IMR-90 (cell line): ENCODE data around the gene GMFB. TPM values are rescaled to one million over a fixed set of nuclear protein-coding genes. Genes with fewer than 3 reads are reported as not detected.

Experiments used
- ATAC-seq: fragments of 200-7000 bp; cut with Tn5 transposase; 2 replicates; pipeline ENCODE4 v1.9.1; 2020; ENCODE audit warnings: low read depth, mild to moderate bottlenecking, moderate library complexity
- BruUV-seq: library from RNA; stranded (reverse); fragments of 400-500 nt; replicated peaks from 2 replicates; lab custom pipeline; 2021; lab: Mats Ljungman, UMichigan
- CTCF ChIA-PET: fragments of 300-600 bp; formaldehyde crosslinking; extraction: SDS; loops from one replicate; lab custom pipeline; 2021; ENCODE audit warnings: antibody characterized with exemption; lab: Yijun Ruan, JAX
- POLR2A ChIA-PET: fragments of 300-600 bp; sonication (Branson Sonifier 250); formaldehyde crosslinking; loops from one replicate; lab custom pipeline; 2022; ENCODE audit warnings: antibody characterized with exemption; ENCODE audit not compliant: unreplicated experiment; lab: Charles Lee
- DNase-seq: peaks from one replicate; pipeline ENCODE4 v3.0.0; 2013
- H2AFZ ChIP-seq: replicated peaks from 2 replicates; pipeline ENCODE3; 2013; ENCODE audit warnings: low read length, mild to moderate bottlenecking; ENCODE audit not compliant: poor library complexity
- H2AK5ac ChIP-seq: 2 replicates; pipeline ENCODE4 v1.6.1; 2013; ENCODE audit warnings: low read depth, low read length, inconsistent platforms
- H2AK9ac ChIP-seq: replicated peaks from 2 replicates; pipeline ENCODE3; 2013; ENCODE audit warnings: mild to moderate bottlenecking, low read depth, low read length, moderate library complexity; ENCODE audit not compliant: poor library complexity
- H2BK120ac ChIP-seq: 2 replicates; pipeline ENCODE4 v1.6.1; 2013; ENCODE audit warnings: low read depth, low read length, inconsistent platforms
- H2BK15ac ChIP-seq: 3 replicates; pipeline ENCODE4 v1.6.1; 2013; ENCODE audit warnings: low read depth, low read length, inconsistent platforms
- H2BK20ac ChIP-seq: 2 replicates; pipeline ENCODE4 v1.6.1; 2013; ENCODE audit warnings: low read depth, mild to moderate bottlenecking, inconsistent platforms, low read length, moderate library complexity
- H2BK5ac ChIP-seq: 2 replicates; pipeline ENCODE4 v1.6.1; 2013; ENCODE audit warnings: mild to moderate bottlenecking, low read depth, low read length, inconsistent platforms; ENCODE audit not compliant: poor library complexity, severe bottlenecking
- H3K14ac ChIP-seq: replicated peaks from 2 replicates; pipeline ENCODE4 v1.6.1; 2013; ENCODE audit warnings: low read depth, low read length, inconsistent platforms
- H3K18ac ChIP-seq: 2 replicates; pipeline ENCODE4 v1.6.1; 2013; ENCODE audit warnings: low read depth, low read length, control low read depth
- H3K23ac ChIP-seq: 2 replicates; pipeline ENCODE4 v1.6.1; 2013; ENCODE audit warnings: low read depth, low read length, inconsistent platforms
- H3K27ac ChIP-seq: 2 replicates; pipeline ENCODE4 v1.5.1; 2013; ENCODE audit warnings: mild to moderate bottlenecking, control low read depth, low read length; ENCODE audit not compliant: insufficient read depth
- H3K27me3 ChIP-seq: 2 replicates; pipeline ENCODE4 v1.6.1; 2013; ENCODE audit warnings: low read length; ENCODE audit not compliant: control insufficient read depth, insufficient read depth
- H3K36me3 ChIP-seq: 2 replicates; pipeline ENCODE4 v1.6.1; 2013; ENCODE audit warnings: low read length, mixed read lengths; ENCODE audit not compliant: control insufficient read depth, insufficient read depth
- H3K4ac ChIP-seq: 2 replicates; pipeline ENCODE4 v1.6.1; 2013; ENCODE audit warnings: low read depth, low read length, inconsistent platforms
- H3K4me1 ChIP-seq: 2 replicates; pipeline ENCODE4 v1.6.1; 2013; ENCODE audit warnings: low read length, mixed read lengths; ENCODE audit not compliant: control insufficient read depth, insufficient read depth
- H3K4me2 ChIP-seq: 2 replicates; pipeline ENCODE4 v1.6.1; 2013; ENCODE audit warnings: low read depth, mild to moderate bottlenecking, control low read depth, low read length, moderate library complexity
- H3K4me3 ChIP-seq: 2 replicates; pipeline ENCODE4 v1.5.1; 2013; ENCODE audit warnings: low read depth, mild to moderate bottlenecking, control low read depth, low read length, moderate library complexity; ENCODE audit not compliant: insufficient read depth
- H3K56ac ChIP-seq: 2 replicates; pipeline ENCODE4 v1.6.1; 2013; ENCODE audit warnings: low read length, inconsistent platforms; ENCODE audit not compliant: insufficient read depth; ENCODE audit errors: extremely low read depth
- H3K79me1 ChIP-seq, 2 experiments: 2 replicates each; pipeline ENCODE4 v1.6.1; 2013; ENCODE audit warnings: low read length in 2 of 2, inconsistent platforms in 1 of 2, low read depth in 1 of 2
- H3K9ac ChIP-seq: 2 replicates; pipeline ENCODE4 v1.6.1; 2013; ENCODE audit warnings: low read depth, low read length, control low read depth
- H3K9me1 ChIP-seq: 2 replicates; pipeline ENCODE4 v1.6.1; 2013; ENCODE audit warnings: low read length, inconsistent platforms; ENCODE audit not compliant: insufficient read depth
- H3K9me3 ChIP-seq: 2 replicates; pipeline ENCODE4 v1.6.1; 2013; ENCODE audit warnings: low read length; ENCODE audit not compliant: control insufficient read depth, insufficient read depth
- H4K20me1 ChIP-seq: 2 replicates; pipeline ENCODE4 v1.6.1; 2013; ENCODE audit warnings: low read length, inconsistent platforms; ENCODE audit not compliant: insufficient read depth
- H4K5ac ChIP-seq: 2 replicates; pipeline ENCODE4 v1.6.1; 2013; ENCODE audit warnings: mild to moderate bottlenecking, low read depth, low read length, control low read depth
- H4K8ac ChIP-seq, 2 experiments: 2 replicates each; pipeline ENCODE4 v1.6.1; 2013; ENCODE audit warnings: low read depth in 2 of 2, low read length in 2 of 2, control low read depth in 1 of 2, inconsistent platforms in 1 of 2
- H4K91ac ChIP-seq: 2 replicates; pipeline ENCODE4 v1.6.1; 2013; ENCODE audit warnings: low read depth, low read length, inconsistent platforms; ENCODE audit not compliant: insufficient read depth
- BHLHE40 ChIP-seq: fragments of 150-350 bp; IDR thresholded peaks from 2 replicates; pipeline ENCODE4 v1.6.1; 2016; ENCODE audit warnings: mild to moderate bottlenecking, low read depth, low read length
- CEBPB ChIP-seq: IDR thresholded peaks from 2 replicates; pipeline ENCODE4 v1.6.1; 2012; ENCODE audit warnings: low read depth, low read length, improper control_type of control experiment
- CHD1 ChIP-seq: IDR thresholded peaks from 2 replicates; pipeline ENCODE4 v1.6.1; 2012; ENCODE audit warnings: low read depth, low read length, improper control_type of control experiment
- FOS ChIP-seq: fragments of 150-350 bp; IDR thresholded peaks from 2 replicates; pipeline ENCODE4 v1.6.1; 2016; ENCODE audit warnings: low read depth, low read length
- MAFK ChIP-seq: IDR thresholded peaks from 2 replicates; pipeline ENCODE4 v1.6.1; 2012; ENCODE audit warnings: low read depth, low read length, improper control_type of control experiment
- MAZ ChIP-seq: IDR thresholded peaks from 2 replicates; pipeline ENCODE4 v1.6.1; 2012; ENCODE audit warnings: low read depth, mild to moderate bottlenecking, low read length, improper control_type of control experiment, moderate library complexity, borderline replicate concordance
- MXI1 ChIP-seq: IDR thresholded peaks from 2 replicates; pipeline ENCODE4 v1.6.1; 2012; ENCODE audit warnings: low read depth, mild to moderate bottlenecking, low read length, moderate library complexity, borderline replicate concordance
- NFE2L2 ChIP-seq: fragments of 150-350 bp; IDR thresholded peaks from 2 replicates; pipeline ENCODE4 v1.6.1; 2016; ENCODE audit warnings: low read depth, mild to moderate bottlenecking, low read length
- POLR2A ChIP-seq: IDR thresholded peaks from 2 replicates; pipeline ENCODE4 v1.6.1; 2012; ENCODE audit warnings: mild to moderate bottlenecking, low read depth, low read length
- RAD21 ChIP-seq: IDR thresholded peaks from 2 replicates; pipeline ENCODE4 v1.6.1; 2012; ENCODE audit warnings: low read length, improper control_type of control experiment
- RCOR1 ChIP-seq: IDR thresholded peaks from 2 replicates; pipeline ENCODE4 v1.6.1; 2012; ENCODE audit warnings: mild to moderate bottlenecking, low read length, improper control_type of control experiment; ENCODE audit not compliant: insufficient replicate concordance
- RFX5 ChIP-seq: IDR thresholded peaks from 2 replicates; pipeline ENCODE4 v1.8.0; 2012; ENCODE audit warnings: low read depth, mild to moderate bottlenecking, low read length, moderate library complexity
- SMC3 ChIP-seq: fragments of 150-350 bp; IDR thresholded peaks from 2 replicates; pipeline ENCODE4 v1.6.1; 2016; ENCODE audit warnings: low read depth, mild to moderate bottlenecking, antibody characterized with exemption, low read length, moderate library complexity
- WGBS, 2 experiments: methylation state at CpG; one replicate each; pipeline versions ENCODE4 v1.1.5 to v1.1.7; 2013; ENCODE audit warnings: missing lambda C conversion rate in 2 of 2; ENCODE audit not compliant: insufficient read length in 1 of 2; ENCODE audit errors: extremely low coverage in 2 of 2; 5-methylcytosine and 5-hydroxymethylcytosine counted together
- dilution Hi-C: fragments of 300-500 bp; cut with HindIII; formaldehyde crosslinking; loops from one replicate; pipeline ENCODE4 v1.14.3; 2018; ENCODE audit warnings: low sequenced_read_pairs; ENCODE audit not compliant: unreplicated experiment
- in situ Hi-C: fragments of 300-500 bp; cut with MboI; formaldehyde crosslinking; loops from 3 replicates; pipeline ENCODE4 v1.14.3; 2019; ENCODE audit warnings: low sequenced_read_pairs, inconsistent platforms, mixed read lengths
- intact Hi-C: fragments of 100-400 bp; cut with micrococcal nuclease; formaldehyde crosslinking; loops from 2 replicates; pipeline ENCODE4 v1.10.0; 2022
- polyA plus RNA-seq, 3 experiments: library from polyadenylated mRNA; depleted of rRNA; stranded (reverse); fragments of >200 nt; gene quantifications; 2 replicates each; pipeline ENCODE4 v1.2.3, GENCODE V29; 2012; ENCODE audit warnings: low replicate concordance in 1 of 3
- total RNA-seq: library from RNA; depleted of rRNA; stranded (reverse); fragments of >200 nt; gene quantifications from 2 replicates; pipeline ENCODE4 v1.2.3, GENCODE V29; 2012
- TF ChIP-seq, protein P1 (sequence below): conservative IDR thresholded peaks from 2 replicates; pipeline ENCODE4 v1.5.1; 2012; ENCODE audit warnings: mild to moderate bottlenecking, low read depth, low read length, improper control_type of control experiment
- TF ChIP-seq, protein P2 (sequence below): fragments of 150-350 bp; IDR thresholded peaks from 2 replicates; pipeline ENCODE4 v1.6.1; 2016; ENCODE audit warnings: low read depth, mild to moderate bottlenecking, low read length, moderate library complexity, borderline replicate concordance
- TF ChIP-seq, protein P3 (sequence below): fragments of 150-350 bp; IDR thresholded peaks from 2 replicates; pipeline ENCODE4 v1.6.1; 2017; ENCODE audit warnings: mild to moderate bottlenecking, antibody characterized with exemption, low read length, low read depth

GMFB gene
- total and polyA plus RNA-seq, 2 of the 4 experiments (the other 2 are of a cell fraction), result 22.4 to 59.1 TPM

DNA sequence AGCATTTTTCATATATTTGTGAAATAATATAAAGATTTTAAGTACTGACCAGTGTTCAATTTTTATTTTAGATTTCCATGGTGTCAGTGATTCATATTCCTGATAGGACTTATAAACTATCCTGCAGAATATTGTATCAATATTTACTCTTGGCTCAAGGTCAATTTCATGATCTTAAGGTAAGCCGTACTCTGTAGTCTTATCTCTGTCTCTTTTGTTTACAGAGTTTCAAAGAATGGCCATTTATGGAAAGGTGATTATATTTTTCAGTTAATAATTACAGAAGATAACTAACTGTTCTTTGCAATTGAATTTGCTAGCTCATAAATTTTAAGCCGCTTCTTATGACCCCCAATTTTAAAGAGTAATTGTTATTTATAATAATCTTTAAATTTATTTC, 48.9 kb upstream of the GMFB start:
- Histone ChIP-seq H3K23ac (no peak overlapping the region), H3K14ac (no peak overlapping the region), H3K27ac (no peak overlapping the region), H2BK20ac (no peak overlapping the region), H3K36me3 (peaks cover 11% of the 10 kb centered on the region), H3K4me1 (no peaks in the 10 kb centered on the region), H2AK5ac (no peak overlapping the region), H4K20me1 (no peaks in the 10 kb centered on the region), H3K4me2 (no peak overlapping the region), H4K5ac (no peak overlapping the region), H3K9ac (no peak overlapping the region), H3K56ac (no peak overlapping the region), H2BK5ac (no peak overlapping the region), H4K8ac (no peak overlapping the region), H2AFZ (no peak overlapping the region), H2AK9ac (no peak overlapping the region), H3K79me1 (no peaks in the 10 kb centered on the region; a peak in 1 of 4 replicates), H4K91ac (no peak overlapping the region), H2BK15ac (no peak overlapping the region), H3K9me1 (peaks cover 2% of the 10 kb centered on the region; the same call in 1 of the 2 replicates), H3K9me3 (no peaks in the 10 kb centered on the region), H3K27me3 (no peaks in the 10 kb centered on the region), H3K4me3 (no peak overlapping the region), H2BK120ac (no peak overlapping the region), H3K4ac (no peak overlapping the region), H3K18ac (no peak overlapping the region)
- TF ChIP-seq CEBPB (no peak), BHLHE40 (no peak), MXI1 (no peak), POLR2A (no peak), RFX5 (no peak), NFE2L2 (no peak), RAD21 (no peak), FOS (no peak), RCOR1 (no peak), MAFK (no peak), MAZ (no peak), SMC3 (no peak), CHD1 (no peak)
- TF ChIP-seq, protein P1, sequence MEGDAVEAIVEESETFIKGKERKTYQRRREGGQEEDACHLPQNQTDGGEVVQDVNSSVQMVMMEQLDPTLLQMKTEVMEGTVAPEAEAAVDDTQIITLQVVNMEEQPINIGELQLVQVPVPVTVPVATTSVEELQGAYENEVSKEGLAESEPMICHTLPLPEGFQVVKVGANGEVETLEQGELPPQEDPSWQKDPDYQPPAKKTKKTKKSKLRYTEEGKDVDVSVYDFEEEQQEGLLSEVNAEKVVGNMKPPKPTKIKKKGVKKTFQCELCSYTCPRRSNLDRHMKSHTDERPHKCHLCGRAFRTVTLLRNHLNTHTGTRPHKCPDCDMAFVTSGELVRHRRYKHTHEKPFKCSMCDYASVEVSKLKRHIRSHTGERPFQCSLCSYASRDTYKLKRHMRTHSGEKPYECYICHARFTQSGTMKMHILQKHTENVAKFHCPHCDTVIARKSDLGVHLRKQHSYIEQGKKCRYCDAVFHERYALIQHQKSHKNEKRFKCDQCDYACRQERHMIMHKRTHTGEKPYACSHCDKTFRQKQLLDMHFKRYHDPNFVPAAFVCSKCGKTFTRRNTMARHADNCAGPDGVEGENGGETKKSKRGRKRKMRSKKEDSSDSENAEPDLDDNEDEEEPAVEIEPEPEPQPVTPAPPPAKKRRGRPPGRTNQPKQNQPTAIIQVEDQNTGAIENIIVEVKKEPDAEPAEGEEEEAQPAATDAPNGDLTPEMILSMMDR, result no peak
- TF ChIP-seq, protein P2, sequence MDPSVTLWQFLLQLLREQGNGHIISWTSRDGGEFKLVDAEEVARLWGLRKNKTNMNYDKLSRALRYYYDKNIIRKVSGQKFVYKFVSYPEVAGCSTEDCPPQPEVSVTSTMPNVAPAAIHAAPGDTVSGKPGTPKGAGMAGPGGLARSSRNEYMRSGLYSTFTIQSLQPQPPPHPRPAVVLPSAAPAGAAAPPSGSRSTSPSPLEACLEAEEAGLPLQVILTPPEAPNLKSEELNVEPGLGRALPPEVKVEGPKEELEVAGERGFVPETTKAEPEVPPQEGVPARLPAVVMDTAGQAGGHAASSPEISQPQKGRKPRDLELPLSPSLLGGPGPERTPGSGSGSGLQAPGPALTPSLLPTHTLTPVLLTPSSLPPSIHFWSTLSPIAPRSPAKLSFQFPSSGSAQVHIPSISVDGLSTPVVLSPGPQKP, result no peak
- TF ChIP-seq, protein P3, sequence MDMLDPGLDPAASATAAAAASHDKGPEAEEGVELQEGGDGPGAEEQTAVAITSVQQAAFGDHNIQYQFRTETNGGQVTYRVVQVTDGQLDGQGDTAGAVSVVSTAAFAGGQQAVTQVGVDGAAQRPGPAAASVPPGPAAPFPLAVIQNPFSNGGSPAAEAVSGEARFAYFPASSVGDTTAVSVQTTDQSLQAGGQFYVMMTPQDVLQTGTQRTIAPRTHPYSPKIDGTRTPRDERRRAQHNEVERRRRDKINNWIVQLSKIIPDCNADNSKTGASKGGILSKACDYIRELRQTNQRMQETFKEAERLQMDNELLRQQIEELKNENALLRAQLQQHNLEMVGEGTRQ, result no peak
- ChIA-PET POLR2A (no interaction called here), CTCF (no interaction called here)
- WGBS, 2 experiments, result no CpG with 5 or more reads among the region's 2 CpGs
- dilution Hi-C loops (no loop called here), intact Hi-C loops (no loop called here), in situ Hi-C loops (no loop called here)
- BruUV-seq, result no TSS peak
- ATAC-seq (no peak), DNase-seq (no peak)
